Fibroblast of gingiva (primary cell): Measurements from ENCODE around the gene SPATS1.
A peak's percentile ranks its signal among the peaks of the same experiment; 100 is the strongest.

ENCODE experiments used
- DNase-seq: peaks from one replicate; pipeline ENCODE4 v3.0.0-alpha.2; 2011; ENCODE audit warnings: low read depth

SPATS1 gene

GRCh38 chr6:44387346-44388134 lies 45.1 kb downstream of the SPATS1 start, which contains the start of gene CDC5L:
TSS of gene CDC5L (plus strand) at chr6:44387706. CDS start at chr6:44387824, 118 bp downstream.
- DNase-seq: peak; percentile 99

GRCh38 chr6:44388135-44388487 lies 45.7 kb downstream of the SPATS1 start:
- DNase-seq: no peak

- no peak for DNase-seq
These were observed 46.4 kb downstream of the SPATS1 start for GRCh38 chr6:44388887-44389286.

- no peak for DNase-seq
These were observed 47.8 kb downstream of the SPATS1 start for GRCh38 chr6:44390158-44390683.
